Measurements from ENCODE around the gene DUT.

DNA sequence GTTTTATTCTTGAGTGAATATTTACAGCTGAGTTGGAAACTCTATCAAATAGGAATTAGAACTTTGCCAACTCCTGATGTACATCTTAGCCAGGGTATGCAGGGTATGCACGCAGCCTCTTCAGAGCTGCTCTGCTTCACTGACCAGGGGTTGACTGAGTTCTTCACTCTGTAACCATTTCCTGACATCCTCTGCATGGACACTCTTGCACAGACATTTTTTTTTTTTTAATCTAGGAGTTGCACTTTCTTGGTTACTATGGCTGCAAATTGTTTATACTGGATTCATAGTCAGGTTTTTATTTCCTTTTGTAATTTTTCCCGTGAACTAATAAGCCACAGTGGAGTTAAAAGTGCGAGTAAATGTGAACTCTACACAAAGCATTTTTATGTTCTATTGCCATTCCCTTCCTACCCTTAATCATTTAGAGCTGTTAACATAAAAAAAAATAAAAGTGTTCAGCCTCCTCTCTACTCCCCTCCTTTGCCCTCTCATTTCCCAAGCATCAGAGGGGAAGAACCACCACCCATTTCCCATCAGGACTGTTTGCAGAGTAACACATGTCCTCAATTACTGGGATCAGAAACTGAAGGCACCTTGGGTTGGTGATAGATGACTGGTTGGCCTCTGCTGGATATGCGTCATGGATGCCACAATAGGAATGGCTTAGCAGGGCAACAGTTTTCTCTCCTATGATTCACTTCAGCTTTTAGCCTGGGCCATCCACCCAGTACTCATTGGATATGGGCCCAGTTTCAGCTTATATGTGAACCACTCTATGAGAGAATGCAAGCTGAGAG is 54.0 kb downstream of the DUT start:
- TF ChIP-seq, protein P1, sequence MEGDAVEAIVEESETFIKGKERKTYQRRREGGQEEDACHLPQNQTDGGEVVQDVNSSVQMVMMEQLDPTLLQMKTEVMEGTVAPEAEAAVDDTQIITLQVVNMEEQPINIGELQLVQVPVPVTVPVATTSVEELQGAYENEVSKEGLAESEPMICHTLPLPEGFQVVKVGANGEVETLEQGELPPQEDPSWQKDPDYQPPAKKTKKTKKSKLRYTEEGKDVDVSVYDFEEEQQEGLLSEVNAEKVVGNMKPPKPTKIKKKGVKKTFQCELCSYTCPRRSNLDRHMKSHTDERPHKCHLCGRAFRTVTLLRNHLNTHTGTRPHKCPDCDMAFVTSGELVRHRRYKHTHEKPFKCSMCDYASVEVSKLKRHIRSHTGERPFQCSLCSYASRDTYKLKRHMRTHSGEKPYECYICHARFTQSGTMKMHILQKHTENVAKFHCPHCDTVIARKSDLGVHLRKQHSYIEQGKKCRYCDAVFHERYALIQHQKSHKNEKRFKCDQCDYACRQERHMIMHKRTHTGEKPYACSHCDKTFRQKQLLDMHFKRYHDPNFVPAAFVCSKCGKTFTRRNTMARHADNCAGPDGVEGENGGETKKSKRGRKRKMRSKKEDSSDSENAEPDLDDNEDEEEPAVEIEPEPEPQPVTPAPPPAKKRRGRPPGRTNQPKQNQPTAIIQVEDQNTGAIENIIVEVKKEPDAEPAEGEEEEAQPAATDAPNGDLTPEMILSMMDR (IDR thresholded peaks at IDR 0.05) = no peak
- TF ChIP-seq POLR2A (IDR thresholded peaks at IDR 0.05) = no peak

Measured in body of pancreas (tissue), 4 donors.